HEK293 (cell line): ENCODE results near the gene LYL1.

ENCODE experiments used
- CTCF ChIA-PET: fragments of 350-600 bp; formaldehyde crosslinking; extraction: SDS; loops from one replicate; lab custom pipeline; 2021; ENCODE audit warnings: antibody characterized with exemption; lab: Yijun Ruan, JAX
- POLR2A ChIA-PET: fragments of 300-600 bp; formaldehyde crosslinking; extraction: SDS; loops from one replicate; lab custom pipeline; 2020; ENCODE audit warnings: antibody characterized with exemption, inconsistent platforms; lab: Yijun Ruan, JAX
- H3K27ac ChIP-seq: fragments of 200-500 bp; sonication (Bioruptor generic); 2 replicates; pipeline ENCODE4 v1.5.1; 2014; ENCODE audit warnings: low read depth, low read length, control low read depth, inconsistent platforms; ENCODE audit errors: extremely low read depth
- H3K36me3 ChIP-seq, 2 experiments: fragments of 200-500 bp in 1 of 2; sonication (Bioruptor generic) in 1 of 2; 1 replicate in 1 of 2; 2 replicates in 1 of 2; pipeline ENCODE4 v1.5.1; 2014 to 2017; ENCODE audit warnings: inconsistent platforms in 2 of 2, low read length in 2 of 2; ENCODE audit not compliant: control insufficient read depth in 2 of 2, insufficient read depth in 1 of 2
- H3K4me1 ChIP-seq: fragments of 200-500 bp; sonication (Bioruptor generic); 2 replicates; pipeline ENCODE4 v1.5.1; 2014; ENCODE audit warnings: mild to moderate bottlenecking, low read length, inconsistent platforms; ENCODE audit not compliant: control insufficient read depth, insufficient read depth
- H3K4me3 ChIP-seq: 2 replicates; pipeline ENCODE4 v1.5.1; 2011; ENCODE audit warnings: low read depth, mild to moderate bottlenecking, control low read depth, low read length, moderate library complexity
- H3K9me3 ChIP-seq: fragments of 200-500 bp; sonication (Bioruptor generic); 2 replicates; pipeline ENCODE4 v1.5.1; 2014; ENCODE audit warnings: low read depth, low read length, inconsistent platforms; ENCODE audit not compliant: control insufficient read depth, insufficient read depth
- BCL6B ChIP-seq: fragments of 450-650 bp; formaldehyde crosslinking; IDR thresholded peaks from 2 replicates; pipeline ENCODE4 v1.5.1; 2017; ENCODE audit warnings: missing biosample characterization, missing genetic modification characterization
- HIC1 ChIP-seq: fragments of 450-650 bp; formaldehyde crosslinking; IDR thresholded peaks from 2 replicates; pipeline ENCODE4 v1.5.1; 2016; ENCODE audit warnings: missing biosample characterization, missing genetic modification characterization
- KLF17 ChIP-seq: fragments of 450-650 bp; formaldehyde crosslinking; IDR thresholded peaks from 2 replicates; pipeline ENCODE4 v1.5.1; 2016; ENCODE audit warnings: missing biosample characterization, missing genetic modification characterization
- KLF8 ChIP-seq: fragments of 450-650 bp; formaldehyde crosslinking; IDR thresholded peaks from 2 replicates; pipeline ENCODE4 v1.5.1; 2016; ENCODE audit warnings: missing biosample characterization, missing genetic modification characterization
- PATZ1 ChIP-seq: fragments of 450-650 bp; formaldehyde crosslinking; IDR thresholded peaks from 2 replicates; pipeline ENCODE4 v1.5.1; 2016; ENCODE audit warnings: missing biosample characterization, missing genetic modification characterization
- ZBTB1 ChIP-seq: fragments of 450-650 bp; formaldehyde crosslinking; IDR thresholded peaks from 2 replicates; pipeline ENCODE4 v1.5.1; 2016; ENCODE audit warnings: missing biosample characterization, missing genetic modification characterization
- ZBTB21 ChIP-seq: fragments of 450-650 bp; formaldehyde crosslinking; IDR thresholded peaks from 2 replicates; pipeline ENCODE4 v1.5.1; 2017; ENCODE audit warnings: missing biosample characterization, missing genetic modification characterization
- ZNF169 ChIP-seq: fragments of 450-650 bp; formaldehyde crosslinking; IDR thresholded peaks from 2 replicates; pipeline ENCODE4 v1.5.1; 2016; ENCODE audit warnings: missing biosample characterization, missing genetic modification characterization
- ZNF175 ChIP-seq: fragments of 450-650 bp; formaldehyde crosslinking; IDR thresholded peaks from 2 replicates; pipeline ENCODE4 v1.5.1; 2016; ENCODE audit warnings: missing biosample characterization, missing genetic modification characterization
- ZNF311 ChIP-seq: fragments of 450-650 bp; formaldehyde crosslinking; IDR thresholded peaks from 2 replicates; pipeline ENCODE4 v1.5.1; 2017; ENCODE audit warnings: missing biosample characterization, missing genetic modification characterization, borderline replicate concordance
- ZNF335 ChIP-seq: fragments of 450-650 bp; formaldehyde crosslinking; conservative IDR thresholded peaks from 2 replicates; pipeline ENCODE4 v1.5.1; 2016; ENCODE audit warnings: missing biosample characterization, missing genetic modification characterization
- ZNF341 ChIP-seq: fragments of 450-650 bp; formaldehyde crosslinking; IDR thresholded peaks from 2 replicates; pipeline ENCODE4; 2016; ENCODE audit warnings: low read depth, missing biosample characterization, missing genetic modification characterization
- ZNF350 ChIP-seq: fragments of 450-650 bp; formaldehyde crosslinking; IDR thresholded peaks from 2 replicates; pipeline ENCODE4 v1.5.0; 2017; ENCODE audit warnings: missing biosample characterization, mild to moderate bottlenecking, missing genetic modification characterization
- ZNF596 ChIP-seq: fragments of 450-650 bp; IDR thresholded peaks from 2 replicates; pipeline ENCODE4 v1.5.0; 2018; ENCODE audit warnings: missing biosample characterization, mild to moderate bottlenecking, missing genetic modification characterization, moderate library complexity
- ZNF600 ChIP-seq: fragments of 450-650 bp; formaldehyde crosslinking; IDR thresholded peaks from 2 replicates; pipeline ENCODE4 v1.5.1; 2016; ENCODE audit warnings: missing biosample characterization, missing genetic modification characterization
- ZNF621 ChIP-seq: fragments of 450-650 bp; formaldehyde crosslinking; IDR thresholded peaks from 2 replicates; pipeline ENCODE4 v1.5.1; 2017; ENCODE audit warnings: missing biosample characterization, missing genetic modification characterization
- ZNF639 ChIP-seq: fragments of 450-650 bp; formaldehyde crosslinking; IDR thresholded peaks from 2 replicates; pipeline ENCODE4 v1.5.1; 2016; ENCODE audit warnings: missing biosample characterization, missing genetic modification characterization
- ZNF830 ChIP-seq: fragments of 450-650 bp; IDR thresholded peaks from 2 replicates; pipeline ENCODE4 v1.5.0; 2018; ENCODE audit warnings: missing biosample characterization, missing genetic modification characterization, low read depth, mild to moderate bottlenecking, moderate library complexity

LYL1 gene

GRCh38 chr19:13100031-13100588, 2.5 kb downstream of the LYL1 start:
- Histone ChIP-seq H3K4me3 (no peak overlapping the region), H3K27ac (no peak overlapping the region), H3K4me1 (no peaks in the 10 kb centered on the region), H3K9me3 (no peaks in the 10 kb centered on the region), H3K36me3 (peaks cover 0 to 25% of the 10 kb centered on the region in 2 experiments; a peak in 1 of 3 replicates)
- ChIA-PET CTCF (interaction anchor here (0.5 to 1.1 kb wide), 4 partner anchors 26 to 475 kb away, joined by 3 to 4 read pairs (median 4); no protein-coding TSS in a partner anchor), POLR2A (no interaction called here)
- TF ChIP-seq ZNF830 (tag by site-specific recombination) (no peak), KLF8 (tag by site-specific recombination) (0 out of 2 replicates have a peak, but pooled peaks have one; percentile 19), ZNF311 (tag by site-specific recombination) (0 out of 2 replicates have a peak, but pooled peaks have one; percentile 73), ZNF169 (tag by site-specific recombination) (0 out of 2 replicates have a peak, but pooled peaks have one; percentile 56), ZNF600 (tag by site-specific recombination) (0 out of 2 replicates have a peak, but pooled peaks have one; percentile 25), HIC1 (tag by site-specific recombination) (0 out of 2 replicates have a peak, but pooled peaks have one; percentile 19), BCL6B (tag by site-specific recombination) (peak; percentile 33; the same call in 1 of the 2 replicates), ZBTB21 (tag by site-specific recombination) (no peak)

- CTCF ChIA-PET = interaction anchor here (0.5 to 0.6 kb wide), 3 partner anchors 25 to 476 kb away, joined by 3 to 4 read pairs (median 3); no protein-coding TSS in a partner anchor
- peaks cover 0 to 18% of the 10 kb centered on the region in 2 experiments; a peak in 1 of 3 replicates for H3K36me3 ChIP-seq
- H3K27ac ChIP-seq = no peak overlapping the region
- POLR2A ChIA-PET = no interaction called here
- no peak overlapping the region for H3K4me3 ChIP-seq
- TF ChIP-seq ZBTB1 (no peak), ZNF350 (tag by site-specific recombination) (no peak), ZNF175 (tag by site-specific recombination) (no peak), ZNF639 (no peak), ZNF621 (tag by site-specific recombination) (no peak), ZNF341 (no peak), ZNF596 (tag by site-specific recombination) (no peak), PATZ1 (tag by site-specific recombination) (no peak), KLF17 (tag by site-specific recombination) (no peak), ZNF335 (tag by site-specific recombination) (no peak)
- no peaks in the 10 kb centered on the region for H3K4me1 ChIP-seq
- H3K9me3 ChIP-seq = no peaks in the 10 kb centered on the region
Observed at GRCh38 chr19:13099073-13099999, 3.3 kb downstream of the LYL1 start.
